Measurements from ENCODE around the gene UGGT2.
"Not testable (repeated sequence)": the region's sequence is repeated elsewhere in the genome, so short reads cannot be mapped to it uniquely, and the experiment has no call there.

The UGGT2 gene

DNA sequence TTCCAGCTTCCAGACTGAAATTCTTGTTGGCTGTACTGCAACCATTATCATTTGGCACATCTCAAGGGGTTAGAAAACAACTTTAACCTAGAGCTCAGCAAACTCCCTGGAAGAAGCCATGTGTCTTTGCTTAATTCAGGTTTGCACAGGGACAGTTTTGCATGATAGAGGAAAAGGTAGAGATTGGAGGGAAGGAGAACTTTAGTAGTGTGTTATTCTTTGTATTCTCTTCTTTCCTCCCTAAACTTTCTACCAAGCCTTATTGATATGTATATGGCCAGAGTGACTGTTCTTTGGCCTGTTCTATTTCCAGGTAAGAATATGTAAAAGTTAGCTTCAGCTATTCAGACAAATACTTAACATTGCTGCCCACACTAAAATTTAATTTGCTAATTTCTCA is 53.1 kb downstream of the UGGT2 start:
- Histone ChIP-seq H3K27ac (ENCODE audit: low read depth, low read length) (no peak overlapping the region), H3K27me3 (ENCODE audit: control insufficient read depth, insufficient read depth, low read length) (no peaks in the 10 kb centered on the region), H3K9ac (ENCODE audit: low read length) (no peak overlapping the region), H3K36me3 (ENCODE audit: control insufficient read depth, insufficient read depth, low read length) (no peaks in the 10 kb centered on the region), H3K4me3 (ENCODE audit: low read length) (no peak overlapping the region), H3K4me1 (ENCODE audit: control insufficient read depth, insufficient read depth, low read length) (no peaks in the 10 kb centered on the region)

DNA sequence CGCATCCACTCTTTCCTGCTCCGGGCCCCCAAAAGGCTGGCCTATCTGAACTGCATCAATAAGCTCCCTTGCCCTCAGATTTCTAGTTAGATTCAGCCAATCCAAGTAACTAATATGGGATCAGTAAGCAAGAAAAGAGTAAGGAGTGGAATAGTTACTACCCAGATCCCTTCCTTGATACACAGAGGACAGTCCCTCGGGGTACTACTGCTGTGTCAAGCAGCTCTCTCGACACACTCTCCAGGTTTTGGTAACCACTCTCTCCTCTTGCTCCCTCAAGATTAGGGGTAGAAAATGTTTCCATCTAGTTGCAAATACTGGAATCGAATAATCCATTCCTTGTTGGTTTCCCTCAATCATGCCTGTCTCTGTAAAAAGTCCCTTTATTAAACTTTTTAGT is 65.4 kb downstream of the UGGT2 start:
- Histone ChIP-seq H3K4me1 (ENCODE audit: control insufficient read depth, insufficient read depth, low read length) (no peaks in the 10 kb centered on the region), H3K4me3 (ENCODE audit: low read length) (no peak overlapping the region), H3K9ac (ENCODE audit: low read length) (no peak overlapping the region), H3K27me3 (ENCODE audit: control insufficient read depth, insufficient read depth, low read length) (no peaks in the 10 kb centered on the region), H3K36me3 (ENCODE audit: control insufficient read depth, insufficient read depth, low read length) (no peaks in the 10 kb centered on the region), H3K27ac (ENCODE audit: low read depth, low read length) (no peak overlapping the region)

DNA sequence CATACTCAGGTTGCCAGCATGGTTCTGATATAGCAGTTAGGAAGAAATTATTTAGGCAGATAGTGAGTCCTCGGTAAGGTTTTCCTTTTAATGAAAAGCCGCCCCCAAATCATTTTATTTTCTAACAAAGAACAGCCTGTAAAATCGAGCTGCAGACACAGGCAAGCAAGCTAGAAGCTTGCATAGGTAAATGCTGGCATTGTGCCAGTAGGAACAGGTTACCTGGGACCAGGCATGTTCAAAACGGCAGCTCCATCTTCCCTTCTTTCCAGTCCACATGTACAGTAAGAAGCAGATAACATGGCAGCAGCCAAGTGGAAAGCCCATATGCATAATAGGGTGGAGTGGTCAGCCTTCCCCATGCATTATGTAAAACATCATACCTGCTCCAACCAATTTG is 71.1 kb downstream of the UGGT2 start:
- no peaks in the 10 kb centered on the region for H3K4me1 ChIP-seq (ENCODE audit: control insufficient read depth, insufficient read depth, low read length)
- no peak overlapping the region for H3K9ac ChIP-seq (ENCODE audit: low read length)
- no peaks in the 10 kb centered on the region for H3K27me3 ChIP-seq (ENCODE audit: control insufficient read depth, insufficient read depth, low read length)
- no peak overlapping the region for H3K27ac ChIP-seq (ENCODE audit: low read depth, low read length)
- no peak overlapping the region for H3K4me3 ChIP-seq (ENCODE audit: low read length)
- H3K36me3 ChIP-seq (ENCODE audit: control insufficient read depth, insufficient read depth, low read length) = no peaks in the 10 kb centered on the region

- not testable (repeated sequence) for H3K4me1 ChIP-seq (ENCODE audit: control insufficient read depth, insufficient read depth, low read length); H3K9ac ChIP-seq (ENCODE audit: low read length); H3K27ac ChIP-seq (ENCODE audit: low read depth, low read length); H3K36me3 ChIP-seq (ENCODE audit: control insufficient read depth, insufficient read depth, low read length); H3K4me3 ChIP-seq (ENCODE audit: low read length); H3K27me3 ChIP-seq (ENCODE audit: control insufficient read depth, insufficient read depth, low read length)
Measured at GRCh38 chr13:95972651-95973050, 80.5 kb downstream of the UGGT2 start.

DNA sequence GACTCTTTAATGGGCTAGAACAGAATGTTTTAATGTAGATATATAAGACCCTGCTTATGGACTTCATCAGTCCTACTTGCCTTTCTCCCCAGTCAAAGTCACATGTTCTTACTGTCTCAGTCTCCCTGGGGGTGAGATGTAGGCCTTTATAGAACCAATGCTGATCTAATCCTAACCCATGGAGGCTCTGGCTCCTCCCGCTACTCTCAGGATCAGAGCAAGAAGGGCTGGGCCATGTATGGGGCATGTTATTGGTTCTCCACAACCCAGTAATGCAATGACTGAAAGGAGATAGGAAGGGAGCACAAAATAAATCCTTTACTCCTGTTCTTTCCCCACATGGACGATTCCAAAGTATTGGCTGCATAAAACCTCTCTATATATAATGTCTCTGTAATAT is 82.3 kb downstream of the UGGT2 start:
- no peaks in the 10 kb centered on the region for H3K4me1 ChIP-seq (ENCODE audit: control insufficient read depth, insufficient read depth, low read length)
- no peak overlapping the region for H3K27ac ChIP-seq (ENCODE audit: low read depth, low read length)
- no peaks in the 10 kb centered on the region for H3K27me3 ChIP-seq (ENCODE audit: control insufficient read depth, insufficient read depth, low read length)
- H3K4me3 ChIP-seq (ENCODE audit: low read length) = no peak overlapping the region
- no peaks in the 10 kb centered on the region for H3K36me3 ChIP-seq (ENCODE audit: control insufficient read depth, insufficient read depth, low read length)
- H3K9ac ChIP-seq (ENCODE audit: low read length) = no peak overlapping the region

DNA sequence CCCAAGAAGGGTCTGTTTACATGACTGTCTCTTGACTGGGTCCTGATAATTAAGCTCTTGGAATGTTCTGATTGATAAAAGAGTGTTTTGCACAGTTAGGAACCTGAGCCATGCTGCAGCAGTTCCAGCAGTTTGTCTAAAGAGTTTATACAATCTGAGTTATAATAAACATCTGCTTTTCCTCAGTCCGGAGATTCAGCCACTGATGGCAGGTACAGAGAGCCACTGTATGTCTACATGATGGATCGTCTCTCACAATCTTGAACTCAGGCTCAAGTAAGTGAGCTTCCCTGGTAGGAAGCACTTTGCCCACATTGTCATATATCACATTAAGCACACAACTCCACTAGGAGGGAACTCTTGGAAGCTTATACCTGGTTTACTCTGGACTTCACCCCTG is 84.3 kb downstream of the UGGT2 start:
- Histone ChIP-seq H3K4me3 (ENCODE audit: low read length) (no peak overlapping the region), H3K36me3 (ENCODE audit: control insufficient read depth, insufficient read depth, low read length) (no peaks in the 10 kb centered on the region), H3K4me1 (ENCODE audit: control insufficient read depth, insufficient read depth, low read length) (no peaks in the 10 kb centered on the region), H3K27me3 (ENCODE audit: control insufficient read depth, insufficient read depth, low read length) (no peaks in the 10 kb centered on the region), H3K27ac (ENCODE audit: low read depth, low read length) (no peak overlapping the region), H3K9ac (ENCODE audit: low read length) (no peak overlapping the region)

GRCh38 chr13:95957331-95957730 is 95.9 kb downstream of the UGGT2 start:
- no peaks in the 10 kb centered on the region for H3K4me1 ChIP-seq (ENCODE audit: control insufficient read depth, insufficient read depth, low read length)
- H3K27me3 ChIP-seq (ENCODE audit: control insufficient read depth, insufficient read depth, low read length) = no peaks in the 10 kb centered on the region
- no peak overlapping the region for H3K9ac ChIP-seq (ENCODE audit: low read length)
- H3K4me3 ChIP-seq (ENCODE audit: low read length) = no peak overlapping the region
- H3K27ac ChIP-seq (ENCODE audit: low read depth, low read length) = no peak overlapping the region
- no peaks in the 10 kb centered on the region for H3K36me3 ChIP-seq (ENCODE audit: control insufficient read depth, insufficient read depth, low read length)

- Histone ChIP-seq H3K27me3 (ENCODE audit: control insufficient read depth, insufficient read depth, low read length) (no peaks in the 10 kb centered on the region), H3K4me1 (ENCODE audit: control insufficient read depth, insufficient read depth, low read length) (no peaks in the 10 kb centered on the region), H3K9ac (ENCODE audit: low read length) (no peak overlapping the region), H3K36me3 (ENCODE audit: control insufficient read depth, insufficient read depth, low read length) (no peaks in the 10 kb centered on the region), H3K27ac (ENCODE audit: low read depth, low read length) (no peak overlapping the region), H3K4me3 (ENCODE audit: low read length) (no peak overlapping the region)
Measured at GRCh38 chr13:95956589-95957148, 96.5 kb downstream of the UGGT2 start.

DNA sequence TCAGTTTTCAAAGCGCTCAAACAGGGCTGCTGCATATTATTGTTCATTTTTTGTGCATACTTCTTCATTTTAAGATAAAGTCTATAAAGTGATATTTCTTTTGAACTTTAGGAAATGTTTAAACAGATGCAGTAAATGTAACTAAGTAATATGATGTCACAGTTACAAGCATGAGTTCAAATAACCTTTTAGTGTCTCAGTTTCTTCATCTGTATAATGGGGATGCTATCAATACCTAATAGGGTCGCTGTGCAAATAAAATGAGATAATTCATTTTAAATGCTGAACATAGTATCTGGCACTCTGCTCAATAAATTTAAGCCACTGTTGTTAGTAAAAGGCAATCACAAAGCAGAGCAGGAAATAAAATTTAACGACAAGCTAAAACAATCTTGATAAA is 97.5 kb downstream of the UGGT2 start:
- H3K27me3 ChIP-seq (ENCODE audit: control insufficient read depth, insufficient read depth, low read length) = no peaks in the 10 kb centered on the region
- no peaks in the 10 kb centered on the region for H3K36me3 ChIP-seq (ENCODE audit: control insufficient read depth, insufficient read depth, low read length)
- no peak overlapping the region for H3K9ac ChIP-seq (ENCODE audit: low read length)
- H3K4me3 ChIP-seq (ENCODE audit: low read length) = no peak overlapping the region
- no peaks in the 10 kb centered on the region for H3K4me1 ChIP-seq (ENCODE audit: control insufficient read depth, insufficient read depth, low read length)
- no peak overlapping the region for H3K27ac ChIP-seq (ENCODE audit: low read depth, low read length)

DNA sequence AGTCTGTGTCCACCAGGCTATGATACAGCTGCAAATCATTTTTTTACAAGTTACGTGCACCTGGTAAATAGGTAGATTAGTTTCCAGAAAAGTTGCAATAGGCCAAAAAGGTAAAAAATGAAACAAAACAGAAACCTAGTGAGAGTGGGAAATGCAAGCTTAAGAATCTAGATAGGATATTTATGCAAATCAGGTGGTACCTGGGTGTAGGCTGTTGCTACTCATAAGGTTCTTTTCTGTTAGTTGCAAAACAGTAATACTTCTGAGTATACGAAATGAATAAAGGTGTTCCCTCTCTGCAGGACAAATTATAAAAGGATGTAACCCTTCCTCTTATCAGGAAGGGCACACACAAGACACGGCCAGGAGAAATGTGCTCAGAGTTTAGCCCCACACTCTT is 97.9 kb downstream of the UGGT2 start:
- H3K36me3 ChIP-seq (ENCODE audit: control insufficient read depth, insufficient read depth, low read length) = no peaks in the 10 kb centered on the region

GRCh38 chr13:95954266-95954665 is 98.9 kb downstream of the UGGT2 start:
- H3K27ac ChIP-seq (ENCODE audit: low read depth, low read length) = no peak overlapping the region
- H3K27me3 ChIP-seq (ENCODE audit: control insufficient read depth, insufficient read depth, low read length) = no peaks in the 10 kb centered on the region
- no peak overlapping the region for H3K4me3 ChIP-seq (ENCODE audit: low read length)
- H3K36me3 ChIP-seq (ENCODE audit: control insufficient read depth, insufficient read depth, low read length) = no peaks in the 10 kb centered on the region
- no peaks in the 10 kb centered on the region for H3K4me1 ChIP-seq (ENCODE audit: control insufficient read depth, insufficient read depth, low read length)
- no peak overlapping the region for H3K9ac ChIP-seq (ENCODE audit: low read length)

More for the DNA sequence above, 97.9 kb downstream of the UGGT2 start:
- Histone ChIP-seq H3K27ac (ENCODE audit: low read depth, low read length) (no peak overlapping the region), H3K9ac (ENCODE audit: low read length) (no peak overlapping the region), H3K27me3 (ENCODE audit: control insufficient read depth, insufficient read depth, low read length) (no peaks in the 10 kb centered on the region), H3K4me3 (ENCODE audit: low read length) (no peak overlapping the region), H3K4me1 (ENCODE audit: control insufficient read depth, insufficient read depth, low read length) (no peaks in the 10 kb centered on the region)

- Histone ChIP-seq H3K4me3 (ENCODE audit: low read length) (no peak overlapping the region), H3K4me1 (ENCODE audit: control insufficient read depth, insufficient read depth, low read length) (no peaks in the 10 kb centered on the region), H3K27me3 (ENCODE audit: control insufficient read depth, insufficient read depth, low read length) (no peaks in the 10 kb centered on the region), H3K27ac (ENCODE audit: low read depth, low read length) (no peak overlapping the region), H3K9ac (ENCODE audit: low read length) (no peak overlapping the region), H3K36me3 (ENCODE audit: control insufficient read depth, insufficient read depth, low read length) (no peaks in the 10 kb centered on the region)
Measured at GRCh38 chr13:95950103-95950502, 103.1 kb downstream of the UGGT2 start.

- Histone ChIP-seq H3K4me1 (ENCODE audit: control insufficient read depth, insufficient read depth, low read length) (no peaks in the 10 kb centered on the region), H3K36me3 (ENCODE audit: control insufficient read depth, insufficient read depth, low read length) (no peaks in the 10 kb centered on the region), H3K9ac (ENCODE audit: low read length) (no peak overlapping the region), H3K4me3 (ENCODE audit: low read length) (no peak overlapping the region), H3K27me3 (ENCODE audit: control insufficient read depth, insufficient read depth, low read length) (no peaks in the 10 kb centered on the region), H3K27ac (ENCODE audit: low read depth, low read length) (no peak overlapping the region)
Measured at GRCh38 chr13:95948656-95949055, 104.5 kb downstream of the UGGT2 start.

Measured in rectal smooth muscle tissue (tissue), 1 donor.